Measurements from ENCODE around the gene IQCK.

DNA sequence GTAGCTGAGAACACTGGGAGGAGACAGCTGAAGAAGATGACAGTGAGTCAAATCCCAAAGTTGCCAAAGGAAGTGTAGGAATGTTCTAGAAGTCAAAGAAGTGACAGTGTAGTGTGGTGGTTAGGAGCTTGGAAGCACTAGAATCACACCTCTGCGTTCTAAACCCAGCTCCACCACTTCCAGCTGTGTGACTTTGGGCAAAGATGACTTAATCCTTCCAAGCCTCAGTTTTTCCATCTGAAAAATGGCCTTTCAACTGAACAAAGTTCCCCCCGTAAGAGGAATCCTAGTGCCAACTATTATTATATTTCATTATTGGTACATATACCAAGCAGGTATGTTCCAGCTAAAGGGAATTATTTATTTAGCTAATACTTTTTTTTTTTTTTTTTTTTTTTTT lies 56.0 kb downstream of the IQCK start:
- no peak for TF ChIP-seq POLR2A (IDR thresholded peaks at IDR 0.05)
- TF ChIP-seq, protein P1, sequence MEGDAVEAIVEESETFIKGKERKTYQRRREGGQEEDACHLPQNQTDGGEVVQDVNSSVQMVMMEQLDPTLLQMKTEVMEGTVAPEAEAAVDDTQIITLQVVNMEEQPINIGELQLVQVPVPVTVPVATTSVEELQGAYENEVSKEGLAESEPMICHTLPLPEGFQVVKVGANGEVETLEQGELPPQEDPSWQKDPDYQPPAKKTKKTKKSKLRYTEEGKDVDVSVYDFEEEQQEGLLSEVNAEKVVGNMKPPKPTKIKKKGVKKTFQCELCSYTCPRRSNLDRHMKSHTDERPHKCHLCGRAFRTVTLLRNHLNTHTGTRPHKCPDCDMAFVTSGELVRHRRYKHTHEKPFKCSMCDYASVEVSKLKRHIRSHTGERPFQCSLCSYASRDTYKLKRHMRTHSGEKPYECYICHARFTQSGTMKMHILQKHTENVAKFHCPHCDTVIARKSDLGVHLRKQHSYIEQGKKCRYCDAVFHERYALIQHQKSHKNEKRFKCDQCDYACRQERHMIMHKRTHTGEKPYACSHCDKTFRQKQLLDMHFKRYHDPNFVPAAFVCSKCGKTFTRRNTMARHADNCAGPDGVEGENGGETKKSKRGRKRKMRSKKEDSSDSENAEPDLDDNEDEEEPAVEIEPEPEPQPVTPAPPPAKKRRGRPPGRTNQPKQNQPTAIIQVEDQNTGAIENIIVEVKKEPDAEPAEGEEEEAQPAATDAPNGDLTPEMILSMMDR (IDR thresholded peaks at IDR 0.05): no peak
